Calu3 (cell line): ENCODE results near the gene IMMP2L. TPM values are rescaled to one million over a fixed set of nuclear protein-coding genes. Genes with fewer than 3 reads are reported as not detected.

Experiments
- BruUV-seq: library from RNA; stranded (reverse); fragments of 400-500 nt; replicated peaks from 2 replicates; lab custom pipeline; 2021; lab: Mats Ljungman, UMichigan
- CTCF ChIA-PET: fragments of 300-600 bp; sonication (Branson Sonifier 250); formaldehyde crosslinking; loops from one replicate; lab custom pipeline; 2022; ENCODE audit warnings: antibody characterized with exemption; lab: Charles Lee
- DNase-seq: peaks from one replicate; pipeline ENCODE4 v3.0.0; 2022
- H3K27ac Mint-ChIP-seq: one replicate; pipeline ENCODE4 v1.8.0; 2022; ENCODE audit warnings: mixed read lengths; ENCODE audit not compliant: unreplicated experiment
- H3K27me3 Mint-ChIP-seq: one replicate; pipeline ENCODE4 v1.8.0; 2022; ENCODE audit warnings: mixed read lengths; ENCODE audit not compliant: unreplicated experiment
- H3K36me3 Mint-ChIP-seq: one replicate; pipeline ENCODE4 v1.8.0; 2022; ENCODE audit warnings: mild to moderate bottlenecking, moderate library complexity, mixed read lengths; ENCODE audit not compliant: insufficient read depth, unreplicated experiment
- H3K4me1 Mint-ChIP-seq: one replicate; pipeline ENCODE4 v1.8.0; 2022; ENCODE audit warnings: mild to moderate bottlenecking, low read depth, mixed read lengths; ENCODE audit not compliant: unreplicated experiment
- H3K4me3 Mint-ChIP-seq: one replicate; pipeline ENCODE4 v1.8.0; 2022; ENCODE audit warnings: mild to moderate bottlenecking, low read depth, moderate library complexity, mixed read lengths; ENCODE audit not compliant: unreplicated experiment
- H3K9me3 Mint-ChIP-seq: one replicate; pipeline ENCODE4 v1.8.0; 2022; ENCODE audit warnings: low read depth, mixed read lengths; ENCODE audit not compliant: unreplicated experiment
- CTCF ChIP-seq: fragments of 200-600 bp; IDR thresholded peaks from one replicate; pipeline ENCODE4 v1.8.0; 2022; ENCODE audit warnings: antibody characterized with exemption; ENCODE audit not compliant: unreplicated experiment
- intact Hi-C: fragments of 100-400 bp; cut with micrococcal nuclease; formaldehyde crosslinking; loops from one replicate; pipeline ENCODE4 v1.10.0; 2022; ENCODE audit not compliant: unreplicated experiment
- total RNA-seq: library from RNA; stranded (reverse); gene quantifications from 2 replicates; pipeline ENCODE4 v1.2.3, GENCODE V29; 2022

The IMMP2L gene
- total RNA-seq, 1 experiment from 2014 or later: 28.6 TPM

- peak; percentile 35 for DNase-seq
- peaks cover 14% of the 10 kb centered on the region for H3K4me1 Mint-ChIP-seq
- H3K4me3 Mint-ChIP-seq: no peak overlapping the region
- intact Hi-C loops: loop anchor here (10.0 kb wide), 1 partner anchor 57 kb away; no protein-coding TSS in a partner anchor
- H3K36me3 Mint-ChIP-seq: no peaks in the 10 kb centered on the region
- CTCF ChIA-PET: interaction anchor here (0.6 kb wide), 1 partner anchor 400 kb away, joined by 3 read pairs; no protein-coding TSS in a partner anchor
- BruUV-seq: no TSS peak
- H3K27ac Mint-ChIP-seq: peak overlapping the region; percentile 70
- no peaks in the 10 kb centered on the region for H3K27me3 Mint-ChIP-seq
- TF ChIP-seq CTCF: no peak
- H3K9me3 Mint-ChIP-seq: no peaks in the 10 kb centered on the region
Observed at GRCh38 chr7:111138193-111138569, 424.1 kb downstream of the IMMP2L start.

DNA sequence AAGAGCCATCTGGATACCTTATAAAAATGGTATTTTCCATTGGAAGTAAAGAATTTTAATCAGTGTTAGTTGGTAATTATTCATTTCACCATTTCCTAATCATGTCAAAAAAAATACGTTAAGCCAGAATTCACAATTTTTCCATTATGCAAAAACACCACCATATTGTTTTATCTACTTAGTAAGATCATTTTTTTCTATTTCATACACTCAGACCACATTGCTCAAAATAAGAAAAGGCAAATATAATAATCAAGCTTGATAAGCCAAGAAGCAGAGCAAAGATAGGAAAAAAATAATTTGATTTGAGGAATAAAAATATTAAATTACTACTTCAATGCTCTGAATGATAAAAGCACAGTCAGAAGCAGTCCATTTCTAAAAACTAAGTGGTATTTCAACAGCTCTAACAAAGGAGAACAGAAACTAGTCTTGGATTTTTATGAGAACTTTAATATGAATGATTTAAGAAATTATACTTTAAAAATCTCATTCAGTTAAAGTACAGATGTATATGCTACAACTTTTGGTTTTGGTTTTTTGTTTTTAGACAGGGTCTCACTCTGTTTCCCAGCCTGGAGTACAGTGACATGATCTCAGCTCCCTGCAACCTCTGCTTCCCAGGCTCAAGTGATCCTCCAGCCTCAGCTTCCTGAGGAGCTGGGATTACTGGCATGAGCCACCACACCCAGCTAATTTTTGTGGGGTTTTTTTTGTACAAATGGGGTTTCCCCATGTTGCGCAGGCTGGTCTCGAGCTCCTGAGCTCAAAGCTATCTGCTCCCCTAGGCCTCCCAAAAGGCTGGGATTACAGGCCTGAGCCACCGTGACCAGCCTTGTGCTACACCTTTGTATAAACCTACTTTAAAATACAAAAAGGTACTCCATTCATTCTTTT is 424.7 kb downstream of the IMMP2L start:
- Mint-ChIP-seq H3K36me3 (no peaks in the 10 kb centered on the region), H3K9me3 (no peaks in the 10 kb centered on the region), H3K4me3 (no peak overlapping the region), H3K27me3 (no peaks in the 10 kb centered on the region), H3K27ac (peak overlapping the region; percentile 70), H3K4me1 (peaks cover 20% of the 10 kb centered on the region)
- BruUV-seq: no TSS peak
- intact Hi-C loops: loop anchor here (10.0 kb wide), 1 partner anchor 57 kb away; no protein-coding TSS in a partner anchor
- CTCF ChIA-PET: no interaction called here
- DNase-seq: no peak
- no peak for TF ChIP-seq CTCF

- Mint-ChIP-seq H3K9me3 (no peaks in the 10 kb centered on the region), H3K4me3 (no peak overlapping the region), H3K36me3 (no peaks in the 10 kb centered on the region), H3K27me3 (no peaks in the 10 kb centered on the region), H3K4me1 (peaks cover 13% of the 10 kb centered on the region), H3K27ac (no peak overlapping the region)
- no peak for DNase-seq
- intact Hi-C loops: loop anchor here (10.0 kb wide), 1 partner anchor 62 kb away; no protein-coding TSS in a partner anchor
- no TSS peak for BruUV-seq
- CTCF ChIA-PET: no interaction called here
- TF ChIP-seq CTCF: no peak
Observed at GRCh38 chr7:111132833-111133232, 429.5 kb downstream of the IMMP2L start.

- intact Hi-C loops: no loop called here
- Mint-ChIP-seq H3K4me1 (peaks cover 11% of the 10 kb centered on the region), H3K36me3 (no peaks in the 10 kb centered on the region), H3K27ac (no peak overlapping the region), H3K9me3 (no peaks in the 10 kb centered on the region), H3K27me3 (no peaks in the 10 kb centered on the region), H3K4me3 (no peak overlapping the region)
- no TSS peak for BruUV-seq
- DNase-seq: no peak
- TF ChIP-seq CTCF: no peak
- CTCF ChIA-PET: no interaction called here
Observed at GRCh38 chr7:111129435-111129834, 432.9 kb downstream of the IMMP2L start.
